ENCODE results near the gene AHSG. TPM values are rescaled to one million over a fixed set of nuclear protein-coding genes. Genes with fewer than 3 reads are reported as not detected.

The AHSG gene
- total RNA-seq, 6 experiments from 2014 or later: 718 to 1,905 (median 1,079) TPM

DNA sequence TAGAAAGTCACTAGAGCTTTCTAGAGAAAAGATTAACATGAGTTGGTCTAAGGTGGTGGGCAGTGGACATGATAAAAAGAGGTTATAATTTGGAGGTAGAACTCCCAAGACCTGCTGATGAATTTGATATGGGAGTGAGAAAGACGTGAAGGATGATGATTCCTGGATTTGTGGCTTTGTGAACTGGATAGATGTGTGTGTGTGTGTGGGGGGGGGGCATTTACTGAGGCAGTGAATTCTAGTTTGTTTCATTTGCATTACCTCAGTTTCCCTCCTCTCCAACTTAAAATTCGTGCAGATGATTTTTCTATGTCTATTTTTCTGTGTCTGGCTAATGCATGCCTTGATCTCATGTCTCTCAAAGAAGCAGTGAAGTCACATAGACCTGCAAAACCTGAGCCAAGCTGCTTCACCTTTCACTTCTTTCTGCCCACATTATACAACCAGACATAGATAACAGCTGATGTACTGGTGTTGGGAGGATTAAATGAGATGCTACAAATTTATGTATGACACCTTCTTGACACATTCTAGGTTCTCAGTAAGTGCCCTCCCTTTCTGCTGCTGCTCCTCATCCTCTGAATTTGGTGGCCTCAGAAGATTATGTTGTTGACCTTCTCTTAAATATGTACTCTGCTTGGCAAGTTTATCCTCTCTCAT, 9.9 kb downstream of the AHSG start:
- Histone ChIP-seq H3K27ac (no peak overlapping the region), H3K9me3 (no peaks in the 10 kb centered on the region), H3K4me3 (no peak overlapping the region), H3K4me1 (peaks cover 0 to 6% (median 0%) of the 10 kb centered on the region in 4 donors), H3K36me3 (peaks cover 0 to 22% (median 11%) of the 10 kb centered on the region in 4 donors), H3K27me3 (no peaks in the 10 kb centered on the region)
- WGBS (ENCODE audit: insufficient coverage, low coverage, low lambda C conversion rate, missing lambda C conversion rate): 19% methylated on average over 2 of the region's 2 CpGs
- DNase-seq (no peak), ATAC-seq (no peak)
- intact Hi-C loops (cut with DNase I): no loop called here
- TF ChIP-seq, protein P1, sequence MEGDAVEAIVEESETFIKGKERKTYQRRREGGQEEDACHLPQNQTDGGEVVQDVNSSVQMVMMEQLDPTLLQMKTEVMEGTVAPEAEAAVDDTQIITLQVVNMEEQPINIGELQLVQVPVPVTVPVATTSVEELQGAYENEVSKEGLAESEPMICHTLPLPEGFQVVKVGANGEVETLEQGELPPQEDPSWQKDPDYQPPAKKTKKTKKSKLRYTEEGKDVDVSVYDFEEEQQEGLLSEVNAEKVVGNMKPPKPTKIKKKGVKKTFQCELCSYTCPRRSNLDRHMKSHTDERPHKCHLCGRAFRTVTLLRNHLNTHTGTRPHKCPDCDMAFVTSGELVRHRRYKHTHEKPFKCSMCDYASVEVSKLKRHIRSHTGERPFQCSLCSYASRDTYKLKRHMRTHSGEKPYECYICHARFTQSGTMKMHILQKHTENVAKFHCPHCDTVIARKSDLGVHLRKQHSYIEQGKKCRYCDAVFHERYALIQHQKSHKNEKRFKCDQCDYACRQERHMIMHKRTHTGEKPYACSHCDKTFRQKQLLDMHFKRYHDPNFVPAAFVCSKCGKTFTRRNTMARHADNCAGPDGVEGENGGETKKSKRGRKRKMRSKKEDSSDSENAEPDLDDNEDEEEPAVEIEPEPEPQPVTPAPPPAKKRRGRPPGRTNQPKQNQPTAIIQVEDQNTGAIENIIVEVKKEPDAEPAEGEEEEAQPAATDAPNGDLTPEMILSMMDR (IDR thresholded peaks at IDR 0.05): no peak
- TF ChIP-seq POLR2A (IDR thresholded peaks at IDR 0.05): no peak

DNA sequence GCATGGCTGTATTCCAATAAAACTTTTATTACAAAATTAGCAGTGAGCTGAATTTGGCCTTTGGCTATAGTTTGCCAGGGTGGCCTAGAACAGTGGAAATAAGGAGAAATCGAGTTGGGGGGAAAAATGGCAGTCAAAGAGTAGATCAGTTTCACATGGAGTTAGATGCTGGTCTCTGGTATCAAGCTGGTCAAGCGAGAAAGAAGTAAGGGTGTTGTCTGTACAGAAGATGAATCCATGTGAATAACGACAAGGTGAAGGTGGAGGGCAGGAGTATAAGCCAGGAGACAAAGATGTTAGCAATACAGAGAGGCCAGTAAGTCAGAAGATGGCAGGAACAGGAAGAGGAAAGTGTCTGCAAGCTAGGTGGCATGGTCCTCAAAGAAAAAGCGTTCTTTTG, 11.7 kb downstream of the AHSG start:
- intact Hi-C loops (cut with DNase I): no loop called here
- Histone ChIP-seq H3K27me3 (no peaks in the 10 kb centered on the region), H3K4me1 (peaks cover 0 to 3% (median 0%) of the 10 kb centered on the region in 4 donors), H3K36me3 (peaks cover 0 to 5% (median 2%) of the 10 kb centered on the region in 4 donors), H3K27ac (no peak overlapping the region), H3K9me3 (no peaks in the 10 kb centered on the region), H3K4me3 (no peak overlapping the region)
- TF ChIP-seq POLR2A (IDR thresholded peaks at IDR 0.05): peak; percentile 19
- TF ChIP-seq, protein P1 (IDR thresholded peaks at IDR 0.05): no peak
- ATAC-seq (no peak), DNase-seq (no peak)
- WGBS (ENCODE audit: insufficient coverage, low coverage, low lambda C conversion rate, missing lambda C conversion rate): 69% methylated on average over 4 of the region's 4 CpGs

- Histone ChIP-seq H3K36me3 (no peaks in the 10 kb centered on the region), H3K4me1 (peaks cover 0 to 6% (median 0%) of the 10 kb centered on the region in 4 donors), H3K27ac (no peak overlapping the region), H3K4me3 (no peak overlapping the region), H3K9me3 (no peaks in the 10 kb centered on the region), H3K27me3 (no peaks in the 10 kb centered on the region)
- TF ChIP-seq, protein P1 (IDR thresholded peaks at IDR 0.05): no peak
- TF ChIP-seq POLR2A (IDR thresholded peaks at IDR 0.05): no peak
- ATAC-seq (peak; percentile 17 to 58 (median 32)), DNase-seq (no peak)
- WGBS (ENCODE audit: insufficient coverage, low coverage, low lambda C conversion rate, missing lambda C conversion rate): 34% methylated on average over 2 of the region's 4 CpGs
- intact Hi-C loops (cut with DNase I): no loop called here
These were observed 12.8 kb downstream of the AHSG start for GRCh38 chr3:186625600-186626042.

DNA sequence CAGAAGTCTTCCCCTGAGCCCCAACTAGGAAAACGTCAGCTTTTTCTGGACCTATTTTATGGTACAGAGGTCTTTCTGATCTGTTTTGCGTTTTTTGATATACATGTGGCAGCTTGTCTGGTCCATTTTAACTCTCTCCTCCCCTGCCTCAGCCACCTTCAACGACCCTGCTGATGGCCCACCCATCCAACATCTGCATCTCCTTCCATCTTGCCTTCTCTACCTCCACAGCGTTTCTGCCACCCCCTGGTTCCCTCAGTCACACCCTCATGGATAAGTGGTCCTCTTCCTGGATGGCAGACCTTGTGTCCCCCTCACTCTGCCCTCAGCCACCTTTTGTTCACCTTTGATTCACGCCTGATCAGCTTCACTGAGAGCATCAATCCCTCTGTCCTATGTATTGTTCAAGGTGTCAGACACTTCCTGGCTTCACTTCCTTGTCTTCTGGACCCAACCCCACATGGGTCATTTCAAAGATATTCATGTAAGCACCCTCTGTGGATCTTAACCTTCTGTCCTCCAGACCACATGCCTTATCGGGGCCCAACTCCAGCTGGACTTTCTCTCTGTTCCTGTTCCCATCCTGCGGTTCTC, 13.5 kb downstream of the AHSG start:
- intact Hi-C loops (cut with DNase I): no loop called here
- ATAC-seq (no peak), DNase-seq (no peak)
- 45% methylated on average over 7 of the region's 7 CpGs for WGBS (ENCODE audit: insufficient coverage, low coverage, low lambda C conversion rate, missing lambda C conversion rate)
- Histone ChIP-seq H3K27me3 (no peaks in the 10 kb centered on the region), H3K9me3 (no peaks in the 10 kb centered on the region), H3K4me1 (peaks cover 0 to 14% (median 0%) of the 10 kb centered on the region in 4 donors), H3K36me3 (no peaks in the 10 kb centered on the region), H3K27ac (no peak overlapping the region), H3K4me3 (no peak overlapping the region)
- TF ChIP-seq, protein P1 (IDR thresholded peaks at IDR 0.05): no peak
- no peak for TF ChIP-seq POLR2A (IDR thresholded peaks at IDR 0.05)
